Neural progenitor cell (in vitro differentiated cells): Measurements from ENCODE around the gene GCG. TPM values are rescaled to one million over a fixed set of nuclear protein-coding genes. Genes with fewer than 3 reads are reported as not detected.

Source experiments
- DNase-seq: peaks from one replicate; pipeline ENCODE4 v3.0.0-alpha.2; 2016; ENCODE audit warnings: low spot score
- H2AFZ ChIP-seq: fragments of 200-600 bp; sonication (generic); replicated peaks from 2 replicates; pipeline ENCODE4 v1.6.1; 2016; ENCODE audit warnings: antibody characterized with exemption
- H3F3A ChIP-seq: fragments of 200-600 bp; sonication (generic); 2 replicates; pipeline ENCODE4 v1.6.1; 2016; ENCODE audit warnings: antibody characterized with exemption, low read depth
- H3K27ac ChIP-seq: fragments of 200-600 bp; sonication (generic); 2 replicates; pipeline ENCODE4 v1.5.1; 2016; ENCODE audit warnings: mild to moderate bottlenecking
- H3K27me3 ChIP-seq: fragments of 200-600 bp; sonication (generic); 2 replicates; pipeline ENCODE4 v1.6.1; 2016; ENCODE audit warnings: mild to moderate bottlenecking, moderate library complexity
- H3K36me3 ChIP-seq: fragments of 200-600 bp; sonication (generic); 2 replicates; pipeline ENCODE4 v1.5.1; 2016
- H3K4me1 ChIP-seq: fragments of 200-600 bp; sonication (generic); 2 replicates; pipeline ENCODE4 v1.6.1; 2016; ENCODE audit warnings: mixed run types
- H3K4me2 ChIP-seq: fragments of 200-600 bp; sonication (generic); 2 replicates; pipeline ENCODE4 v1.6.1; 2016
- H3K4me3 ChIP-seq: fragments of 200-600 bp; sonication (generic); 2 replicates; pipeline ENCODE4 v1.5.1; 2016
- H3K79me2 ChIP-seq: fragments of 200-600 bp; sonication (generic); 2 replicates; pipeline ENCODE4 v1.6.1; 2016; ENCODE audit warnings: low read depth
- H3K9ac ChIP-seq: fragments of 200-600 bp; sonication (generic); 2 replicates; pipeline ENCODE4 v1.6.1; 2016
- H3K9me3 ChIP-seq: fragments of 200-600 bp; sonication (generic); 2 replicates; pipeline ENCODE4 v1.5.1; 2016; ENCODE audit warnings: low read depth
- H4K20me1 ChIP-seq: fragments of 200-600 bp; sonication (generic); 2 replicates; pipeline ENCODE4 v1.6.1; 2016; ENCODE audit warnings: low read depth
- H3K27ac Mint-ChIP-seq: 3 replicates; pipeline ENCODE4 v1.8.0; 2021; ENCODE audit warnings: mixed read lengths
- H3K27me3 Mint-ChIP-seq: 2 replicates; pipeline ENCODE4 v1.8.0; 2022; ENCODE audit warnings: low read depth, mild to moderate bottlenecking, inconsistent platforms, moderate library complexity, mixed read lengths; ENCODE audit not compliant: insufficient read depth
- H3K36me3 Mint-ChIP-seq: 3 replicates; pipeline ENCODE4 v1.8.0; 2021; ENCODE audit warnings: mixed read lengths
- H3K4me1 Mint-ChIP-seq: 3 replicates; pipeline ENCODE4 v1.8.0; 2021; ENCODE audit warnings: mixed read lengths
- H3K4me3 Mint-ChIP-seq: 3 replicates; pipeline ENCODE4 v1.8.0; 2021; ENCODE audit warnings: mild to moderate bottlenecking, moderate library complexity, mixed read lengths
- H3K9me3 Mint-ChIP-seq: 3 replicates; pipeline ENCODE4 v1.8.0; 2020; ENCODE audit warnings: mixed read lengths
- CTCF ChIP-seq: fragments of 200-600 bp; sonication (generic); IDR thresholded peaks from 2 replicates; pipeline ENCODE4 v1.5.1; 2017; ENCODE audit warnings: antibody characterized with exemption, mild to moderate bottlenecking
- EZH2 ChIP-seq: fragments of 200-600 bp; sonication (generic); IDR thresholded peaks from 2 replicates; pipeline ENCODE4 v1.6.1; 2017; ENCODE audit warnings: antibody characterized with exemption, mild to moderate bottlenecking, moderate library complexity
- EZH2phosphoT487 ChIP-seq: fragments of 200-600 bp; sonication (generic); IDR thresholded peaks from 2 replicates; pipeline ENCODE4 v1.6.1; 2017; ENCODE audit warnings: antibody characterized with exemption
- total RNA-seq: library from RNA; depleted of rRNA; stranded (reverse); fragments of >200 nt; gene quantifications from 2 replicates; pipeline ENCODE4 v1.2.3, GENCODE V29; 2015; ENCODE audit warnings: low replicate concordance

GCG gene
- total RNA-seq, 1 donor from 2014 or later, result not detected

GRCh38 chr2:162174746-162175145 is 22.7 kb upstream of the GCG start:
- H3K27me3 ChIP-seq, result no peaks in the 10 kb centered on the region
- no peaks in the 10 kb centered on the region for H3K79me2 ChIP-seq
- Mint-ChIP-seq H3K4me3 (no peak overlapping the region), H3K4me1 (no peaks in the 10 kb centered on the region), H3K36me3 (no peaks in the 10 kb centered on the region), H3K27me3 (no peaks in the 10 kb centered on the region), H3K9me3 (no peaks in the 10 kb centered on the region), H3K27ac (no peak overlapping the region)
- no peak for DNase-seq
- no peaks in the 10 kb centered on the region for H4K20me1 ChIP-seq
- TF ChIP-seq EZH2phosphoT487 (no peak), EZH2 (no peak), CTCF (no peak)
- no peak overlapping the region for H2AFZ ChIP-seq
- H3K9me3 ChIP-seq, result no peaks in the 10 kb centered on the region
- H3K4me2 ChIP-seq, result no peak overlapping the region
- no peaks in the 10 kb centered on the region for H3F3A ChIP-seq
- H3K9ac ChIP-seq, result no peak overlapping the region
- no peak overlapping the region for H3K27ac ChIP-seq
- H3K36me3 ChIP-seq, result no peaks in the 10 kb centered on the region
- H3K4me3 ChIP-seq, result no peak overlapping the region
- H3K4me1 ChIP-seq, result no peaks in the 10 kb centered on the region

GRCh38 chr2:162172802-162173370 is 20.8 kb upstream of the GCG start:
- Histone ChIP-seq H3K4me3 (no peak overlapping the region), H3K36me3 (no peaks in the 10 kb centered on the region), H2AFZ (no peak overlapping the region), H3K27ac (no peak overlapping the region), H3K4me1 (no peaks in the 10 kb centered on the region), H3K9me3 (no peaks in the 10 kb centered on the region), H3K4me2 (no peak overlapping the region), H3F3A (no peaks in the 10 kb centered on the region), H4K20me1 (no peaks in the 10 kb centered on the region), H3K9ac (no peak overlapping the region), H3K79me2 (no peaks in the 10 kb centered on the region), H3K27me3 (no peaks in the 10 kb centered on the region)
- no peak for DNase-seq
- H3K27ac Mint-ChIP-seq, result no peak overlapping the region
- H3K9me3 Mint-ChIP-seq, result no peaks in the 10 kb centered on the region
- TF ChIP-seq EZH2 (no peak), EZH2phosphoT487 (no peak), CTCF (no peak)
- H3K36me3 Mint-ChIP-seq, result no peaks in the 10 kb centered on the region
- no peak overlapping the region for H3K4me3 Mint-ChIP-seq
- H3K4me1 Mint-ChIP-seq, result no peaks in the 10 kb centered on the region
- H3K27me3 Mint-ChIP-seq, result no peaks in the 10 kb centered on the region

- DNase-seq, result no peak
- H3K9me3 Mint-ChIP-seq, result no peaks in the 10 kb centered on the region
- Histone ChIP-seq H3K27me3 (no peaks in the 10 kb centered on the region), H3K36me3 (no peaks in the 10 kb centered on the region), H3F3A (no peaks in the 10 kb centered on the region), H4K20me1 (no peaks in the 10 kb centered on the region), H3K27ac (no peak overlapping the region), H3K4me2 (no peak overlapping the region), H3K9ac (no peak overlapping the region), H2AFZ (no peak overlapping the region), H3K79me2 (no peaks in the 10 kb centered on the region), H3K4me3 (no peak overlapping the region), H3K9me3 (no peaks in the 10 kb centered on the region), H3K4me1 (no peaks in the 10 kb centered on the region)
- no peak overlapping the region for H3K4me3 Mint-ChIP-seq
- TF ChIP-seq CTCF (no peak), EZH2phosphoT487 (no peak), EZH2 (no peak)
- no peaks in the 10 kb centered on the region for H3K36me3 Mint-ChIP-seq
- peaks cover 4% of the 10 kb centered on the region for H3K4me1 Mint-ChIP-seq
- H3K27ac Mint-ChIP-seq, result no peak overlapping the region
- H3K27me3 Mint-ChIP-seq, result no peaks in the 10 kb centered on the region
These were observed 14.7 kb upstream of the GCG start for GRCh38 chr2:162166745-162167144.
